HEK293 (cell line): Measurements from ENCODE around the gene MAN2B2.

Source experiments
- CTCF ChIA-PET: fragments of 350-600 bp; formaldehyde crosslinking; extraction: SDS; loops from one replicate; lab custom pipeline; 2021; ENCODE audit warnings: antibody characterized with exemption; lab: Yijun Ruan, JAX
- POLR2A ChIA-PET: fragments of 300-600 bp; formaldehyde crosslinking; extraction: SDS; loops from one replicate; lab custom pipeline; 2020; ENCODE audit warnings: antibody characterized with exemption, inconsistent platforms; lab: Yijun Ruan, JAX
- H3K27ac ChIP-seq: fragments of 200-500 bp; sonication (Bioruptor generic); 2 replicates; pipeline ENCODE4 v1.5.1; 2014; ENCODE audit warnings: low read depth, low read length, control low read depth, inconsistent platforms; ENCODE audit errors: extremely low read depth
- H3K36me3 ChIP-seq, 2 experiments: fragments of 200-500 bp in 1 of 2; sonication (Bioruptor generic) in 1 of 2; 1 replicate in 1 of 2; 2 replicates in 1 of 2; pipeline ENCODE4 v1.5.1; 2014 to 2017; ENCODE audit warnings: inconsistent platforms in 2 of 2, low read length in 2 of 2; ENCODE audit not compliant: control insufficient read depth in 2 of 2, insufficient read depth in 1 of 2
- H3K4me1 ChIP-seq: fragments of 200-500 bp; sonication (Bioruptor generic); 2 replicates; pipeline ENCODE4 v1.5.1; 2014; ENCODE audit warnings: mild to moderate bottlenecking, low read length, inconsistent platforms; ENCODE audit not compliant: control insufficient read depth, insufficient read depth
- H3K4me3 ChIP-seq: 2 replicates; pipeline ENCODE4 v1.5.1; 2011; ENCODE audit warnings: low read depth, mild to moderate bottlenecking, control low read depth, low read length, moderate library complexity
- H3K9me3 ChIP-seq: fragments of 200-500 bp; sonication (Bioruptor generic); 2 replicates; pipeline ENCODE4 v1.5.1; 2014; ENCODE audit warnings: low read depth, low read length, inconsistent platforms; ENCODE audit not compliant: control insufficient read depth, insufficient read depth
- EGR2 ChIP-seq: fragments of 450-650 bp; formaldehyde crosslinking; IDR thresholded peaks from 2 replicates; pipeline ENCODE4 v1.5.1; 2016; ENCODE audit warnings: low read depth, missing biosample characterization, missing genetic modification characterization
- GLIS1 ChIP-seq: fragments of 450-650 bp; formaldehyde crosslinking; IDR thresholded peaks from 2 replicates; pipeline ENCODE4 v1.5.1; 2016; ENCODE audit warnings: missing biosample characterization, missing genetic modification characterization
- KLF9 ChIP-seq: fragments of 450-650 bp; formaldehyde crosslinking; IDR thresholded peaks from 2 replicates; pipeline ENCODE4 v1.5.1; 2016; ENCODE audit warnings: missing biosample characterization, missing genetic modification characterization, low read depth
- ZBTB48 ChIP-seq: fragments of 450-650 bp; formaldehyde crosslinking; IDR thresholded peaks from 2 replicates; pipeline ENCODE4 v1.5.1; 2016; ENCODE audit warnings: missing biosample characterization, missing genetic modification characterization
- ZFHX2 ChIP-seq: fragments of 450-650 bp; formaldehyde crosslinking; conservative IDR thresholded peaks from 2 replicates; pipeline ENCODE4 v1.5.1; 2016; ENCODE audit warnings: missing biosample characterization, missing genetic modification characterization
- ZIC2 ChIP-seq: fragments of 450-650 bp; formaldehyde crosslinking; IDR thresholded peaks from 2 replicates; pipeline ENCODE4 v1.5.1; 2016; ENCODE audit warnings: missing biosample characterization, missing genetic modification characterization
- ZNF138 ChIP-seq: fragments of 450-650 bp; formaldehyde crosslinking; IDR thresholded peaks from 2 replicates; pipeline ENCODE4 v1.5.1; 2016; ENCODE audit warnings: missing biosample characterization, missing genetic modification characterization, borderline replicate concordance
- ZNF146 ChIP-seq: fragments of 450-650 bp; formaldehyde crosslinking; IDR thresholded peaks from 2 replicates; pipeline ENCODE4 v1.5.1; 2016; ENCODE audit warnings: missing biosample characterization, missing genetic modification characterization
- ZNF266 ChIP-seq: fragments of 450-650 bp; formaldehyde crosslinking; IDR thresholded peaks from 2 replicates; pipeline ENCODE4 v1.5.1; 2016; ENCODE audit warnings: missing biosample characterization, missing genetic modification characterization, low read depth
- ZNF335 ChIP-seq: fragments of 450-650 bp; formaldehyde crosslinking; conservative IDR thresholded peaks from 2 replicates; pipeline ENCODE4 v1.5.1; 2016; ENCODE audit warnings: missing biosample characterization, missing genetic modification characterization
- ZNF341 ChIP-seq: fragments of 450-650 bp; formaldehyde crosslinking; IDR thresholded peaks from 2 replicates; pipeline ENCODE4; 2016; ENCODE audit warnings: low read depth, missing biosample characterization, missing genetic modification characterization
- ZNF548 ChIP-seq: fragments of 450-650 bp; formaldehyde crosslinking; IDR thresholded peaks from 2 replicates; pipeline ENCODE4 v1.5.1; 2016; ENCODE audit warnings: missing biosample characterization, missing genetic modification characterization
- ZNF549 ChIP-seq: fragments of 450-650 bp; IDR thresholded peaks from 2 replicates; pipeline ENCODE4 v1.5.1; 2018; ENCODE audit warnings: missing biosample characterization, missing genetic modification characterization, mild to moderate bottlenecking, inconsistent platforms, moderate library complexity
- ZNF654 ChIP-seq: fragments of 450-650 bp; formaldehyde crosslinking; IDR thresholded peaks from 2 replicates; pipeline ENCODE4 v1.5.1; 2016; ENCODE audit warnings: low read depth, missing biosample characterization, missing genetic modification characterization
- ZNF670 ChIP-seq: fragments of 450-650 bp; formaldehyde crosslinking; IDR thresholded peaks from 2 replicates; pipeline ENCODE4 v1.5.1; 2016; ENCODE audit warnings: missing biosample characterization, missing genetic modification characterization, low read depth
- ZNF701 ChIP-seq: fragments of 450-650 bp; formaldehyde crosslinking; IDR thresholded peaks from 2 replicates; pipeline ENCODE4 v1.5.1; 2016; ENCODE audit warnings: missing biosample characterization, missing genetic modification characterization
- TF ChIP-seq, protein P1 (sequence below): fragments of 450-650 bp; formaldehyde crosslinking; IDR thresholded peaks from 2 replicates; pipeline ENCODE4 v1.5.1; 2017; ENCODE audit warnings: missing biosample characterization, missing genetic modification characterization
- TF ChIP-seq, protein P2 (sequence below): fragments of 450-650 bp; formaldehyde crosslinking; IDR thresholded peaks from 2 replicates; pipeline ENCODE4 v1.5.1; 2016; ENCODE audit warnings: missing biosample characterization, missing genetic modification characterization

Gene MAN2B2

DNA sequence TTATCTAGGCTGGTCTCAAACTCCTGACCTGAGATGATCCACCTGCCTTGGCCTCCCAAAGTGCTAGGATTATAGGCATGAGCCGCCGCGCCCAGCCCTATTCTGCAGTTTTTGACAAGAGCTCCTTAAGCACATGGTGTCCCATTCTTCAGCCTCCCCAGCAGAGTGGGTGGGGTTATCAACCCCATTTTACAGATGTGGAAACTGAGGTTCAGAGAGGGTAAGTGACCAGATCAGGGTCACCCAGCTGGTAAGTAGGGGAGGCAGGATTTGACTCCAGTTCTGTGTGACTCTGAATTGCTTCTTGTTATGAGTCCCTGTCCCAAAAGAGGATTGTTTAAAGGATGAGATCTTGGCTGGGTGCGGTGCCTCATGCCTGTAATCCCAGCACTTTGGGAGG is 14.5 kb downstream of the MAN2B2 start:
- H3K36me3 ChIP-seq, result peaks cover 0 to 3% of the 10 kb centered on the region in 2 experiments; a peak in 1 of 3 replicates
- H3K9me3 ChIP-seq, result no peaks in the 10 kb centered on the region
- TF ChIP-seq ZNF548 (no peak), ZNF654 (tag by site-specific recombination) (no peak), ZBTB48 (tag by site-specific recombination) (no peak), ZNF146 (no peak), ZNF549 (tag by site-specific recombination) (no peak), KLF9 (tag by site-specific recombination) (no peak), ZNF335 (tag by site-specific recombination) (no peak), ZNF266 (tag by site-specific recombination) (no peak), ZNF670 (tag by site-specific recombination) (no peak)
- TF ChIP-seq, protein P1, sequence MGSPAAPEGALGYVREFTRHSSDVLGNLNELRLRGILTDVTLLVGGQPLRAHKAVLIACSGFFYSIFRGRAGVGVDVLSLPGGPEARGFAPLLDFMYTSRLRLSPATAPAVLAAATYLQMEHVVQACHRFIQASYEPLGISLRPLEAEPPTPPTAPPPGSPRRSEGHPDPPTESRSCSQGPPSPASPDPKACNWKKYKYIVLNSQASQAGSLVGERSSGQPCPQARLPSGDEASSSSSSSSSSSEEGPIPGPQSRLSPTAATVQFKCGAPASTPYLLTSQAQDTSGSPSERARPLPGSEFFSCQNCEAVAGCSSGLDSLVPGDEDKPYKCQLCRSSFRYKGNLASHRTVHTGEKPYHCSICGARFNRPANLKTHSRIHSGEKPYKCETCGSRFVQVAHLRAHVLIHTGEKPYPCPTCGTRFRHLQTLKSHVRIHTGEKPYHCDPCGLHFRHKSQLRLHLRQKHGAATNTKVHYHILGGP, result no peak
- TF ChIP-seq, protein P2, sequence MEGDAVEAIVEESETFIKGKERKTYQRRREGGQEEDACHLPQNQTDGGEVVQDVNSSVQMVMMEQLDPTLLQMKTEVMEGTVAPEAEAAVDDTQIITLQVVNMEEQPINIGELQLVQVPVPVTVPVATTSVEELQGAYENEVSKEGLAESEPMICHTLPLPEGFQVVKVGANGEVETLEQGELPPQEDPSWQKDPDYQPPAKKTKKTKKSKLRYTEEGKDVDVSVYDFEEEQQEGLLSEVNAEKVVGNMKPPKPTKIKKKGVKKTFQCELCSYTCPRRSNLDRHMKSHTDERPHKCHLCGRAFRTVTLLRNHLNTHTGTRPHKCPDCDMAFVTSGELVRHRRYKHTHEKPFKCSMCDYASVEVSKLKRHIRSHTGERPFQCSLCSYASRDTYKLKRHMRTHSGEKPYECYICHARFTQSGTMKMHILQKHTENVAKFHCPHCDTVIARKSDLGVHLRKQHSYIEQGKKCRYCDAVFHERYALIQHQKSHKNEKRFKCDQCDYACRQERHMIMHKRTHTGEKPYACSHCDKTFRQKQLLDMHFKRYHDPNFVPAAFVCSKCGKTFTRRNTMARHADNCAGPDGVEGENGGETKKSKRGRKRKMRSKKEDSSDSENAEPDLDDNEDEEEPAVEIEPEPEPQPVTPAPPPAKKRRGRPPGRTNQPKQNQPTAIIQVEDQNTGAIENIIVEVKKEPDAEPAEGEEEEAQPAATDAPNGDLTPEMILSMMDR (tag by site-specific recombination), result no peak
- ChIA-PET CTCF (no interaction called here), POLR2A (no interaction called here)
- no peaks in the 10 kb centered on the region for H3K4me1 ChIP-seq
- H3K27ac ChIP-seq, result no peak overlapping the region
- no peak overlapping the region for H3K4me3 ChIP-seq

DNA sequence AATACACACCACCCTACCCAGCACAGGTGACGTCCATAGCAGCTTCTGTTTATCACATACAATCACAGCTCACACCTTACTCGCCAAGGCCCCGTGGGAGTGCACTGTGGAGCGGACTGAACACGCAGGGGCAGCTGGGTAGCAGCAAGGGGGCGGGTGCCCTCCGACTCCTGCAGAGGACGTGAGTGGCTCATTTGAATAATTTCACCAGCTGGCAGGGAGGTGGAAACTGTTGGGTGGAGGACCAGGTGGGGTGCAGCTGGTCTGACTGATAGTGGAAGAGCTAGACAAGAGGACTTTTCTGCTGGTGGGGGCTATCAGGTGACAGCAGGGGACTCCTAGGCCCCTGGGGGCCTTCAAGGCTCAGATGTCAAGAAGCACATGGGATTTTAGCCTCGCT is 16.3 kb downstream of the MAN2B2 start:
- Histone ChIP-seq H3K9me3 (no peaks in the 10 kb centered on the region), H3K27ac (no peak overlapping the region), H3K36me3 (peaks cover 0 to 3% of the 10 kb centered on the region in 2 experiments; a peak in 1 of 3 replicates), H3K4me1 (no peaks in the 10 kb centered on the region), H3K4me3 (no peak overlapping the region)
- ChIA-PET POLR2A (interaction anchor here (1.0 kb wide), 1 partner anchor 17 kb away, joined by 3 read pairs; the partner anchor contains the start of gene MAN2B2), CTCF (interaction anchor here (0.6 to 1.6 kb wide), 2 partner anchors 110 to 128 kb away, joined by 4 to 6 read pairs; no protein-coding TSS in a partner anchor)
- TF ChIP-seq ZFHX2 (tag by site-specific recombination) (peak; percentile 48; the same call in 1 of the 2 replicates), ZNF138 (tag by site-specific recombination) (no peak), ZNF341 (peak; percentile 56; the same call in 1 of the 2 replicates), GLIS1 (tag by site-specific recombination) (peak; percentile 81), ZNF701 (tag by site-specific recombination) (no peak), EGR2 (tag by site-specific recombination) (peak; percentile 77), ZIC2 (tag by site-specific recombination) (peak; percentile 45)

DNA sequence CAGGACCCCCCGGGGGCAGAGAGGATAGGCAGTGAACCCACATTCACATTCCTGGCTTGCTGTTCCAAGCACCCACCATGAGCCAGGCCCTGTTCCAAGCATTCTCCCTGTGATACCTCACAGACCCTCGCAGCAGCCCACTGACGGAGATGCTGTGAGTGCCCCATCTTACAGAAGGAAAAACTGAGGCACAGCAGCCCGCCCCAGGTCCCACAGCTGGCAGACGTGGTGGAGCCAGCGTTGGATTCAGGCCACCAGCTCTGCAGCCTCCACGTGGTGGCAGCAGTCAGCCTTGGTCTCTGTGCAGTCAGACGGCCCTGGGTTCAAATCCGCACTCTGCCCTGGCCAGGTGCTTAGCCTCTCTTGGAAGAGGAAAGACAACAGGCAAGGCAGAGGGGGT is 16.8 kb downstream of the MAN2B2 start:
- POLR2A ChIA-PET, result interaction anchor here (1.0 kb wide), 1 partner anchor 17 kb away, joined by 3 read pairs; the partner anchor contains the start of gene MAN2B2
- H3K4me3 ChIP-seq, result no peak overlapping the region
- 0 out of 2 replicates have a peak, but pooled peaks have one; percentile 12 for TF ChIP-seq ZNF654 (tag by site-specific recombination)
- TF ChIP-seq ZNF335 (tag by site-specific recombination), result no peak
- TF ChIP-seq, all 188 proteins: peak for 1
- CTCF ChIA-PET, result interaction anchor here (0.7 to 1.6 kb wide), 2 partner anchors 128 to 150 kb away, joined by 3 to 6 read pairs; no protein-coding TSS in a partner anchor
- H3K27ac ChIP-seq, result no peak overlapping the region
- peaks cover 0 to 3% of the 10 kb centered on the region in 2 experiments; a peak in 1 of 3 replicates for H3K36me3 ChIP-seq
- H3K4me1 ChIP-seq, result no peaks in the 10 kb centered on the region
- H3K9me3 ChIP-seq, result no peaks in the 10 kb centered on the region
